ENCODE measurements around the gene SLC12A7. TPM values are rescaled to one million over a fixed set of nuclear protein-coding genes. Genes with fewer than 3 reads are reported as not detected.

SLC12A7 gene
- total and polyA plus RNA-seq, 2 of the 13 experiments (the other 11 are each of a cell fraction or from before 2014, with no cell fraction given), result 14.0 to 18.5 TPM

DNA sequence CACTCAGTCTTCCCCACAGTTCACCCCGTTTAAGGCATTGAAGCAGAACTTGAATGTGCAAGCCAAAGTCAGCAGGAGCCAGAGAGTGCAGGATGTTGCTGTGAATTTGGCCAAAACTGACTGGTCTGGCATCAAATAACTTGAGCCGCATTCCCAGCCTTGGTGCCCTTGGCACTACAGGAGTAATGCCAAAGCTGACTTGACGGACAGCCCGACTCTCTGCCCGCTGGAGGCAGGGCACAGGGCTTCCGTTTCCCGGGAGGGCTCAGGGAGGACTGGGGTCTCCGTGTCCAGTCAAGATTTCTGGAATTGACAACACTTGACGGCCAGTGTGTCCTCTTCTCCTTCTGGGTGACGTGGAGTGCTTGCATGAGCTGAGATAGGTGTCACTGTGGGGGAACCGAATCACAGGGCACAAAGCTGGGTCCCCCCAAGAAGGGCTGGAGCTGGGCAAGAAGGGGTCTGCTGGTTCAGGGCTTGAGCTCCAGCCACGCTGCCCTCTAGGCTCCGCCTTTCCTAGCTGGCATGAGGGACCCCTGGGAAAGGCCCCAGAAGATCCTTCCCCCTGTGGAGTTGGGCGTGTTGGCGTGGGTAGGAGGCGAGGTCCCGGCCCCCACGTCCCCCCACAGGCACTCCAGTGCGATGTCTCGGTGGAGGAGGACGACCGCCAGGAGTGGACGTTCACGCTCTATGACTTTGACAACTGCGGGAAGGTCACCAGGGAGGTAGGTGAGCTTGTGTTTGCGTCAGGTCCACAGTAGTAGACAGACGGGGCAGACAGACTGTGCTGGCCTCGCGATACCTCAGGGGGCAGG lies 78.0 kb downstream of the SLC12A7 start:
- in situ Hi-C loops (cut with HindIII; ENCODE audit: extremely low pct_ligation_motif_present, low pct_unique_long_range_greater_than_20kb), result no loop called here
- Histone ChIP-seq H3K4me3 (replicated peaks in 1 of 3; ENCODE audit: insufficient read depth in 1 of 3, low read depth in 2 of 3, low read length in 3 of 3) (no peak overlapping the region), H3K79me2 (ENCODE audit: insufficient read depth, low read length) (no peaks in the 10 kb centered on the region), H4K20me1 (ENCODE audit: insufficient read depth, low read length) (no peaks in the 10 kb centered on the region), H3K9me3 (ENCODE audit: low read length) (no peaks in the 10 kb centered on the region), H3K9ac (ENCODE audit: insufficient read depth, low read depth, low read length) (no peak overlapping the region), H3K4me2 (ENCODE audit: low read depth, low read length) (no peak overlapping the region), H3K4me1 (ENCODE audit: insufficient read depth, low read length) (no peaks in the 10 kb centered on the region), H3K36me3 (replicated peaks in 1 of 2; ENCODE audit: control insufficient read depth in 1 of 2, insufficient read depth in 2 of 2, low read length in 2 of 2) (no peaks in the 10 kb centered on the region), H3K27ac (ENCODE audit: extremely low read length, insufficient read depth, low read length) (no peak overlapping the region), H3K27me3 (ENCODE audit: control insufficient read depth in 1 of 2, insufficient read depth in 2 of 2, low read length in 2 of 2) (peaks cover 2 to 3% of the 10 kb centered on the region in 2 experiments; a peak in 2 of 5 replicates), H2AFZ (ENCODE audit: low read length) (no peak overlapping the region)
- 56% methylated on average over 6 of the region's 29 CpGs for WGBS (ENCODE audit: low lambda C conversion rate)
- BruUV-seq (replicated peaks), result no TSS peak
- TF ChIP-seq, protein P1, sequence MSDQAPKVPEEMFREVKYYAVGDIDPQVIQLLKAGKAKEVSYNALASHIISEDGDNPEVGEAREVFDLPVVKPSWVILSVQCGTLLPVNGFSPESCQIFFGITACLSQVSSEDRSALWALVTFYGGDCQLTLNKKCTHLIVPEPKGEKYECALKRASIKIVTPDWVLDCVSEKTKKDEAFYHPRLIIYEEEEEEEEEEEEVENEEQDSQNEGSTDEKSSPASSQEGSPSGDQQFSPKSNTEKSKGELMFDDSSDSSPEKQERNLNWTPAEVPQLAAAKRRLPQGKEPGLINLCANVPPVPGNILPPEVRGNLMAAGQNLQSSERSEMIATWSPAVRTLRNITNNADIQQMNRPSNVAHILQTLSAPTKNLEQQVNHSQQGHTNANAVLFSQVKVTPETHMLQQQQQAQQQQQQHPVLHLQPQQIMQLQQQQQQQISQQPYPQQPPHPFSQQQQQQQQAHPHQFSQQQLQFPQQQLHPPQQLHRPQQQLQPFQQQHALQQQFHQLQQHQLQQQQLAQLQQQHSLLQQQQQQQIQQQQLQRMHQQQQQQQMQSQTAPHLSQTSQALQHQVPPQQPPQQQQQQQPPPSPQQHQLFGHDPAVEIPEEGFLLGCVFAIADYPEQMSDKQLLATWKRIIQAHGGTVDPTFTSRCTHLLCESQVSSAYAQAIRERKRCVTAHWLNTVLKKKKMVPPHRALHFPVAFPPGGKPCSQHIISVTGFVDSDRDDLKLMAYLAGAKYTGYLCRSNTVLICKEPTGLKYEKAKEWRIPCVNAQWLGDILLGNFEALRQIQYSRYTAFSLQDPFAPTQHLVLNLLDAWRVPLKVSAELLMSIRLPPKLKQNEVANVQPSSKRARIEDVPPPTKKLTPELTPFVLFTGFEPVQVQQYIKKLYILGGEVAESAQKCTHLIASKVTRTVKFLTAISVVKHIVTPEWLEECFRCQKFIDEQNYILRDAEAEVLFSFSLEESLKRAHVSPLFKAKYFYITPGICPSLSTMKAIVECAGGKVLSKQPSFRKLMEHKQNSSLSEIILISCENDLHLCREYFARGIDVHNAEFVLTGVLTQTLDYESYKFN (CRISPR knock-in tag; conservative IDR thresholded peaks at IDR 0.05), result no peak
- TF ChIP-seq HDAC2 (CRISPR knock-in tag; IDR thresholded peaks at IDR 0.05), result no peak
- no peak for TF ChIP-seq ZNF773 (CRISPR knock-in tag; IDR thresholded peaks at IDR 0.05; ENCODE audit: borderline replicate concordance)
- no peak for TF ChIP-seq RXRA (CRISPR knock-in tag; IDR thresholded peaks at IDR 0.05)
- TF ChIP-seq NFYC (CRISPR knock-in tag; IDR thresholded peaks at IDR 0.05), result no peak
- no peak for TF ChIP-seq STAG1 (CRISPR knock-in tag; IDR thresholded peaks at IDR 0.05)
- TF ChIP-seq, protein P2, sequence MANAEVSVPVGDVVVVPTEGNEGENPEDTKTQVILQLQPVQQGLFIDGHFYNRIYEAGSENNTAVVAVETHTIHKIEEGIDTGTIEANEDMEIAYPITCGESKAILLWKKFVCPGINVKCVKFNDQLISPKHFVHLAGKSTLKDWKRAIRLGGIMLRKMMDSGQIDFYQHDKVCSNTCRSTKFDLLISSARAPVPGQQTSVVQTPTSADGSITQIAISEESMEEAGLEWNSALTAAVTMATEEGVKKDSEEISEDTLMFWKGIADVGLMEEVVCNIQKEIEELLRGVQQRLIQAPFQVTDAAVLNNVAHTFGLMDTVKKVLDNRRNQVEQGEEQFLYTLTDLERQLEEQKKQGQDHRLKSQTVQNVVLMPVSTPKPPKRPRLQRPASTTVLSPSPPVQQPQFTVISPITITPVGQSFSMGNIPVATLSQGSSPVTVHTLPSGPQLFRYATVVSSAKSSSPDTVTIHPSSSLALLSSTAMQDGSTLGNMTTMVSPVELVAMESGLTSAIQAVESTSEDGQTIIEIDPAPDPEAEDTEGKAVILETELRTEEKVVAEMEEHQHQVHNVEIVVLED (CRISPR knock-in tag; IDR thresholded peaks at IDR 0.05; ENCODE audit: borderline replicate concordance), result no peak
- no peak for TF ChIP-seq JUND (CRISPR knock-in tag; IDR thresholded peaks at IDR 0.05)
- TF ChIP-seq DR1 (CRISPR knock-in tag; IDR thresholded peaks at IDR 0.05), result no peak
- no peak for DNase-seq (ENCODE audit: low spot score)
- ATAC-seq, result no peak
- intact Hi-C loops (cut with micrococcal nuclease; ENCODE audit: unreplicated experiment), result no loop called here
- no peak for FAIRE-seq
- ChIA-PET POLR2A (no interaction called here), CTCF (ENCODE audit: low intra/inter-chr PET ratio, low total read pairs) (no interaction called here)
